AG09319 (cell line): ENCODE data around the gene RORC.
A peak's percentile ranks its signal among the peaks of the same experiment; 100 is the strongest.

Experiments
- DNase-seq: peaks from one replicate; pipeline ENCODE4 v3.0.0-alpha.2; 2010; ENCODE audit warnings: low read depth; ENCODE audit errors: extremely low read depth
- TF ChIP-seq, protein P1 (sequence below): IDR thresholded peaks from 2 replicates; pipeline ENCODE4 v1.5.1; 2011; ENCODE audit warnings: low read depth, mild to moderate bottlenecking, inconsistent platforms, low read length, moderate library complexity

The RORC gene

DNA sequence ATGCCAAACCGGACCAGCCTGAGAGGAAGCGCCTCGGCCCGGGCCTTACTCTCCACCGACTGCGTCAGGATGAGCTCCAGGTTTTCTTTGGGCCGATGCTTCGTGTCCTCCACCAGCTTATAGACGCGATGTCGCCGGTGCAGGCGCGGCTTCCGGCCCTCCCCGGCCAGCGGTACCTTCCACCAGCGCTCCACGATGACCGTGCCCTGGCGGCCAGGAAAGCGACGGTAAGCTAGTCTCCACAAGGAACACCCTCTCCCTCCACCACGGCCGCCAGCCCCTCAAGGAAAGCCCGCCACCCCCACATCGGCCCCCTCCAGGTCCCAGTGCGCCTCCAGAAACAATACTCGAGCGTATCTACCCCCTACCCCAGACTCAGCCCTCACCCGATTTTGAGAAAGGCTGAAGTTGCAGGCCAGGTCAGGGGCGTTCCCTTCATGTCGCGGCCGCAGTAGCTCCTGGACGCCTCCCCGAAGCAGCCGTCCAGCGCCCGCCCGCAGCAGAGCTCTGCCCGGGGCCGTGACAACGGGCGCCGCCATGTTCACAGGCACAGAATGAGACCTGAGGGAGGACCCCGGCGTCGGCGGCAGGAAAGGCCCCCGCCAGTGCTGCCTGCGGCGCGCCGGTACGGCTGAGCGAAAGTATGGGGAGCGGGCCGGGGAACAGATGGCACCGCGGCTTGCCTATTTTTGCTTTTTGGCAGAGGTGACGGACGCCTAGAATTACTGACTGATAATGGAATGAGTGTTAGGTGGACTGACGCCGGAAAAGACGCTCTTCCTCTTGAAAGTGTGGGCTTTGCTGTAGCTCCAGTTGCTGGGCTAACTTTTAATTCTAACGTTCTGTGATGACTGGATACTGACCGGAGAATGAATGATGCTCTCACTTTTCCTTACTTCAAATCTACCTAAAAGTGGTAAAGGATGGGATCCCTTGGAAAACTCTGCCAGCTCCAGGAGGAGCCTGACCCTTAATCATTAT is 68.4 kb downstream of the RORC start, which contains the start of gene MRPL9:
Gene MRPL9, minus strand, starts transcription at position 556 of the 981 bp plus-strand sequence. Its CDS starts 17 bp downstream, at position 539.
- DNase-seq = peak; percentile 36
- TF ChIP-seq, protein P1, sequence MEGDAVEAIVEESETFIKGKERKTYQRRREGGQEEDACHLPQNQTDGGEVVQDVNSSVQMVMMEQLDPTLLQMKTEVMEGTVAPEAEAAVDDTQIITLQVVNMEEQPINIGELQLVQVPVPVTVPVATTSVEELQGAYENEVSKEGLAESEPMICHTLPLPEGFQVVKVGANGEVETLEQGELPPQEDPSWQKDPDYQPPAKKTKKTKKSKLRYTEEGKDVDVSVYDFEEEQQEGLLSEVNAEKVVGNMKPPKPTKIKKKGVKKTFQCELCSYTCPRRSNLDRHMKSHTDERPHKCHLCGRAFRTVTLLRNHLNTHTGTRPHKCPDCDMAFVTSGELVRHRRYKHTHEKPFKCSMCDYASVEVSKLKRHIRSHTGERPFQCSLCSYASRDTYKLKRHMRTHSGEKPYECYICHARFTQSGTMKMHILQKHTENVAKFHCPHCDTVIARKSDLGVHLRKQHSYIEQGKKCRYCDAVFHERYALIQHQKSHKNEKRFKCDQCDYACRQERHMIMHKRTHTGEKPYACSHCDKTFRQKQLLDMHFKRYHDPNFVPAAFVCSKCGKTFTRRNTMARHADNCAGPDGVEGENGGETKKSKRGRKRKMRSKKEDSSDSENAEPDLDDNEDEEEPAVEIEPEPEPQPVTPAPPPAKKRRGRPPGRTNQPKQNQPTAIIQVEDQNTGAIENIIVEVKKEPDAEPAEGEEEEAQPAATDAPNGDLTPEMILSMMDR = no peak

DNA sequence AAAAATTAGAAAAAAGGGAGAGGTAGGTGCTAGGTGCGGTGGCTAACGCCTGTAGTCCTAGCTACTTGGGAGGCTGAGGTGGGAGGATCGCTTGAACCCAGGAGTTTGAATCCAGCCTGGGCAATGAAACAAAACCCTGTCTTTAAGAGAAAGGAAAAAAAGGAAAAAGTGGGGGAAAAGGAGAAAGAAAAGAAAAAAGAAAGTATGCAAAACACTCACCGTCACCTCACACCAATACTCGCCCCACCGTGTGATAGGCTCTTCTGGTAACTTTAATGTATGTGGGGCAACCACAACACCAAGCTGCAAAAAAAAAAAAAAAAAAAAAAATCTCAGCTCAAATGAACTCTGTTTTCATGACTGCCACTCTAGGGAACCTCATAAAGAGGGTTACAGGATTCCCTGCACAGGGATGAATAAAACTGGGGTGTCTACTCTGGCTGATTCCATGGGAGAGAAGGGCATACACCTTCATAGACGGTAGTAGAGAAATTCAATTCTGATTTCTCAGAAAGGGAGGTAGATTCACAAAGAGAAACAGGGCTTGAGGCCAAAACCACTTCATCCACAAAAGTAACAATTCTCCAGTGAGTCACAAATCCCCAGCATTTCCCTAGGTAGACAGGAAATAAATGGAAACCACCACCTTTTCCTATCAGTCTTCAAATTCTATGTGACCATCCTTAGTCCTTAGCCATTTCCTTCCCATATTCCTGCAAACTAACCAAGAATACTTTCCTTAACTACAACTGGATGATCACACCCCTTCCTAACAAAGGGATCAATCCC is 70.8 kb downstream of the RORC start:
- TF ChIP-seq, protein P1 = no peak
- no peak for DNase-seq

DNA sequence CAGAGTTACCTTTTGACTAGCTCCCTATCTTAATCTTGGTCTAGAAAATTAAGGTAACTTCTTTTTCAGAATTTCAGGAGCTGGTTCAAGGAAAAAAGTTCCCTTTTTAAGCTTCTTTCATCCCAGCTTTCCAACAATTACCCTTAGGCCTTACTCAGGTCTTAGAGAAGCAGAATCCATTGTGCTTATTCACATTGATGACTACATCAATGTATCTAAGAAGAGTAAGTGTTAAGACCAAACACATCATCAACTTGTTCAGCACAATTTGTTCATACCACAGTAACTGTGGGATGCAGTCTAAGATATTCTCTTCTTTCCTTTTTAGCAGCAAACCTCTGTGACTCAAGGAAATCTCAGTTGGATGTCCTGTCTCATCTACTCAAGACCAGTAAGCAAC is 72.4 kb downstream of the RORC start:
- no peak for DNase-seq
- TF ChIP-seq, protein P1 = no peak

DNA sequence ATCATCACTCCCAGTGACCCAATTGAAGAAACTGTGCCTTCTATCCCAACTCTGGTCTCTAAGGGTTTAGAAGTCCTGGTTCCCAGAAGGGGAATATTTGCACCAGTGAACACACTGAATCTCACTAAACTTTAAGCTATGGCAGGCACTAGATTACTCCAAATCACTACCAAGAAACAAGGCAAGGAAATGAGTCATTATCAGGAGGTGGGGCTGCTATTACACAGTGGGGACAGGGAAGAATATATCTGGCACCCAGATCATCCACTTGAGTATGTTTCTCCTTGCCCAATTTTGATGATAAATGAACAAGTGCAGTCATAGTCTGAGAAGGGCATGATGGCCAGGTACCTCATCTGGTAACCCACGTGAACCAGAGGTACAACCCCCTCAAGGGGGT is 75.3 kb downstream of the RORC start:
- TF ChIP-seq, protein P1 = no peak
- no peak for DNase-seq
